GM12864 (cell line): Measurements from ENCODE around the gene FSCN2.

Source experiments
- DNase-seq: peaks from one replicate; pipeline ENCODE4 v3.0.0-alpha.2; 2011; ENCODE audit warnings: low read depth
- H3K4me3 ChIP-seq: 2 replicates; pipeline ENCODE4 v1.5.1; 2011; ENCODE audit warnings: mild to moderate bottlenecking, low read depth, low read length, control low read depth
- TF ChIP-seq, protein P1 (sequence below): IDR thresholded peaks from 2 replicates; pipeline ENCODE4 v1.5.1; 2011; ENCODE audit warnings: low read depth, mild to moderate bottlenecking, moderate library complexity, low read length, control low read depth, inconsistent platforms; ENCODE audit errors: missing control alignments

The FSCN2 gene

DNA sequence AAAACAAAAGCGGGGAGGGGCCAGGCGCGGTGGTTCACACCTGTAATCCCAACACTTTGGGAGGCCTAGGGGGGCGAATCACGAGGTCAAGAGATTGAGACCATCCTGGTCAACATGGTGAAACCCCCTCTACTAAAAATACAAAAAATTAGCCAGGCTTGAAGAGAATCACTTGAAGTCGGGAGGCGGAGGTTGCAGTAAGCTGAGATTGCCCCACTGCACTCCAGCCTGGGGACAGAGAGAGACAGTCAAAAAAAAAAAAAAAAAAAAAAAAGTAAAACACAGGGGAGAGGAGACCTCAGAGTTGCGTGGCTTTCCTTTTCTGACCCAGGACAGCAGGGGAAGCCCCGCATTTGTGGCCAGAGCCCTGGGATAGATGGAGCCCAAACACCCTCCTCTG is 35.5 kb upstream of the FSCN2 start:
- H3K4me3 ChIP-seq: no peak overlapping the region
- no peak for DNase-seq
- TF ChIP-seq, protein P1, sequence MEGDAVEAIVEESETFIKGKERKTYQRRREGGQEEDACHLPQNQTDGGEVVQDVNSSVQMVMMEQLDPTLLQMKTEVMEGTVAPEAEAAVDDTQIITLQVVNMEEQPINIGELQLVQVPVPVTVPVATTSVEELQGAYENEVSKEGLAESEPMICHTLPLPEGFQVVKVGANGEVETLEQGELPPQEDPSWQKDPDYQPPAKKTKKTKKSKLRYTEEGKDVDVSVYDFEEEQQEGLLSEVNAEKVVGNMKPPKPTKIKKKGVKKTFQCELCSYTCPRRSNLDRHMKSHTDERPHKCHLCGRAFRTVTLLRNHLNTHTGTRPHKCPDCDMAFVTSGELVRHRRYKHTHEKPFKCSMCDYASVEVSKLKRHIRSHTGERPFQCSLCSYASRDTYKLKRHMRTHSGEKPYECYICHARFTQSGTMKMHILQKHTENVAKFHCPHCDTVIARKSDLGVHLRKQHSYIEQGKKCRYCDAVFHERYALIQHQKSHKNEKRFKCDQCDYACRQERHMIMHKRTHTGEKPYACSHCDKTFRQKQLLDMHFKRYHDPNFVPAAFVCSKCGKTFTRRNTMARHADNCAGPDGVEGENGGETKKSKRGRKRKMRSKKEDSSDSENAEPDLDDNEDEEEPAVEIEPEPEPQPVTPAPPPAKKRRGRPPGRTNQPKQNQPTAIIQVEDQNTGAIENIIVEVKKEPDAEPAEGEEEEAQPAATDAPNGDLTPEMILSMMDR: no peak

DNA sequence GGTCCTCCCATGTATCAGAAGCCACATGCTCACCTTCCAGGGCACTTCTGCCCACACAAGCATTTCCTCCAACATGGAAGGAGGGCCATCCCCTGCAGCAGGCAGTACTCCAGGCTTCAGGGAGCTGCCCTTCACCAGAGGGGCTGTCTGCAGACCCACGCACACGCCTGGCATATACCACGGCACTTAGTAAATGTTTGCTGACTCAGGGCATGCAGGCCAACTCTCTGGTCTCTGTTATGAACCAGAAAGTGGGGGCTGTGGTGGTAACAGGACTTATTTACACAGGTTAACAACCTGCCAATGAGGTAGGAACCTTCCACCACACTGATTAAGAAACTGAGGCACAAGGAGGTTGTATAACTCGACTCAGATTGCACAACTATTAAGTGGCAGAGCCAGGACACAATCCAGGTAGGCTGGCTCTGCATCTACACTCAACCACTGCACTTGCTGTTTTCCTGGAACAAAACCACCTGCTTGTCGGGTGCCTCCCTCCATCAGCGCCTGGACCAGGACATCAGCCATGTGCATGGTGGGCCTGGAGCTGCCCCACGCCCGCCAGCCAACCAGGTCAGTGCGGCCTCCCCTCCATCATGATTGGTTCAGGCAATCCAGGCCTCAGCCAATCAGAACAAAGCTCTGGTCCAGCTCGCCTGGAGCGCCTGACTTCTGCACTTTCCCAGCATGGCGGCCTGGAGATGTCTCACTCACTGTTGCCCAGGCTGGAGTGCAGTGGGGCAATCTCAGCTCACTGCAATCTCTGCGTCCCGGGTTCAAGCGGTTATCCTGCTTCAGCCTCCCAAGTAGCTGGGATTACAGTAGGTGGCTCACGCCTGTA is 34.8 kb upstream of the FSCN2 start:
- TF ChIP-seq, protein P1: no peak
- H3K4me3 ChIP-seq: no peak overlapping the region
- no peak for DNase-seq

- TF ChIP-seq, protein P1: no peak
- H3K4me3 ChIP-seq: no peak overlapping the region
- no peak for DNase-seq
Observed at GRCh38 chr17:81494626-81495377, 33.4 kb upstream of the FSCN2 start.

GRCh38 chr17:81498953-81499600 is 29.1 kb upstream of the FSCN2 start:
- TF ChIP-seq, protein P1: no peak

GRCh38 chr17:81499601-81499970 is 28.6 kb upstream of the FSCN2 start:
- no peak for DNase-seq
- no peak overlapping the region for H3K4me3 ChIP-seq
- TF ChIP-seq, protein P1: no peak

More at GRCh38 chr17:81498953-81499600, 29.1 kb upstream of the FSCN2 start:
- no peak for DNase-seq
- no peak overlapping the region for H3K4me3 ChIP-seq

DNA sequence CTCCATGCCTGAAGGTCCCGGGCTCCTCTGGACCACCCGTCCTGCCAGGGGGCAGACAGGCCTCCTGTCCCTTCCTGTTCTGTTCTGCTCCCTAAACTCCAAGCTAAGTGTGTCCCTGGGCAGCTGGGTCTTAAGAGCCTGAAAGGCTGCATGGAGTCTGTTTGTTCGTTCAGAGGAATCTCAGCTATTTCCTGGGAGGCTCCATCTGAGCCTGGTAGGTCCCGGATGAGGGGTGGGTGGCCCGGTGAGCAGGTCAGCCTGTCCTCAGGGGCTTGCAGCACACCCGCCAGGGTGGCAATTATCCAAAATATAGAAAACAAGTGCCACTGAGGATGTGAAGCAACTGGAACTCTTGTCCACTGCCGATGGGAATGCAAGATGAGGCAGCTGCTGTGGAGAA is 28.1 kb upstream of the FSCN2 start:
- DNase-seq: no peak
- H3K4me3 ChIP-seq: no peak overlapping the region
- TF ChIP-seq, protein P1: no peak
